T-helper 22 cell (primary cell): ENCODE data around the gene CACNA2D3.

Experiments
- DNase-seq: peaks from one replicate; pipeline ENCODE4 v3.0.0-alpha.2; 2020; ENCODE audit warnings: low read depth

The CACNA2D3 gene

DNA sequence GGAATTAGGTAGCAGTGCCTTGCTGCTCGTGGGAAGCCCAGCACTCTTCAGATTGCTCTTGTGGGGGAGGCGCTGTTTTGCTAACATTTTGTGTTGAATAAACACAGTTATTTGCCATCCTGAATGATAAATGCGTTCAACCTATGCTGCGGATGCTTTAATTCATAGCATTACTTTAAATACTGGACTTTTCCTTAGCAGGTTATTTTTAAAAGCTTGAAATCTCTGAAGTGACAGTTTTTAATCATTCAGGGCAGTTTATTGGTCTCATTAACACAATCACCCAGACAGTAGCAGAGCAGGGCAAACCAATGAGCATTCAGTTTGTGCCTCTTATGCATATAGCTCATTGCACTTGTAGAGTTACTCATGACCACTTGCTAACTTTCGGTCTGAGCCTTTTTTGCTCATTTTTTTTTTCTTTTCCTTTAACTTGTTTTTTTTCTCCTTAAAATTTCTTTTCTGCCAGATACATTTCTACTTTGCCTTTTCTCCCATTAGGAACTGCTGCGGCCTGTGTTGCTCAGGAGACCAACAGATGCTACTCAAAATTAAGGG is 5.2 kb downstream of the CACNA2D3 start:
- DNase-seq: no peak

DNA sequence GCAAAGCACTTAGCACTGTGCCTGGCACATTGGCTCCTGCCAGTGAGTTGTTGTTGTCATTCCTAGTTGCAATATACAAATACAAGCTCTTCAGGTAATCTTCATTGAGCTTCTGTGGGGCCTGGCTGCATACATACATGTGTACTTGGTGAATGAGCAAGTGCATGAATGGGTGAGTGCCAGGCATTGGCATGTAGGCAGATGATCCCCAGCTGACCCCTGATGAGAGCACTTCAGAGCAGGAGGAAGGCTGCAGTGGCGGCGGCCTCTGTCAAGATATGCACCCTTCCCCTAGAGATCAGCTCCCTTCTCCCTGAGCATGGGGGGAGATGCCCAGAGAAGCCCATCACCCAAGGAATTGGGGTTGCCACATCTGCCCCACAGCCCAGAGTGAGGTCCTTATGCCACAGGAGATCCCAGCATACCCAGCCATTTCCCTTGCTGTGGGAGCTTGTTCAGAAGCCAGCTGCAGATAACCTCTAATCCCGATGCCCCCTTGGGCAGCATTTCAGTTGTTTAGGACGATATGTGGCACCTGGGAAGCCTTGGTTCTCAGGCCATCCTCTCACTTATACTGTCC is 8.8 kb downstream of the CACNA2D3 start:
- DNase-seq: no peak

DNA sequence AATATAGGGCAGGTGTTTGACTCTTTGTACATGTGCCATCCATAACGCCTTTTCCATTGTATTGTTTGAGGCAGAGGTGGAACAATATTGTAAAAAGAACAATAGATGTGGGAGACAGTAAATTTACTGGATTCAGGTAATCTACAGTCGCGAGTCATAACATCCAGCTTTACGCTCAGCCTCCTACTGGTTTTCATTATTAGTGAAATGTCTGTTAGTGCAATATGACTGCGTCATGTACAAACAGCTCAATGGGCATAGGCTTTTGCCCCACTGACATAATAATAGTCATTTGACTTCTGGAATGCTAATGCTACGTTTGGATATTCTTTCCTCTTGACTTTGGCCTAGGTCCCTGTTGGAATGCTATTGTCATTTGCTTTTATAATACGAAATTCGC is 9.5 kb downstream of the CACNA2D3 start:
- no peak for DNase-seq

DNA sequence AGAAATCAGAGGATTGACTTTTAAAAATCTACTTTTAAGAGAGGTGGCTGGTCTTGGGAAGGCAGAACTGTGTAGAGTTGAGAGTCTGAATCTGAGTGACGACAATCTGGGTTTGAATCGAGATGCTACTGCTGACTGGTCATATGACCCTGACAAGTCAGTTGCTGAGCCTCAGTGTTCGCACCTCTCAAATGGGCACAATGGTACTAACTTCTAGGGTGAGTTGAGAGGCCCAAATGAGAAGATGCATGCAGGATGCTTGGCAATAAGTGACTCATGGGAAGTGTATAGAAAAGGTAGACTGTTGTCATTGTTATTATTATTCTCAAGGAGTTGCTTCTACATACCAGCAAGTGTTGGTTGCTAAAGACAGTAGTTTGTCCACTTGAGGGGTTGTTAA is 10.3 kb downstream of the CACNA2D3 start:
- DNase-seq: no peak

DNA sequence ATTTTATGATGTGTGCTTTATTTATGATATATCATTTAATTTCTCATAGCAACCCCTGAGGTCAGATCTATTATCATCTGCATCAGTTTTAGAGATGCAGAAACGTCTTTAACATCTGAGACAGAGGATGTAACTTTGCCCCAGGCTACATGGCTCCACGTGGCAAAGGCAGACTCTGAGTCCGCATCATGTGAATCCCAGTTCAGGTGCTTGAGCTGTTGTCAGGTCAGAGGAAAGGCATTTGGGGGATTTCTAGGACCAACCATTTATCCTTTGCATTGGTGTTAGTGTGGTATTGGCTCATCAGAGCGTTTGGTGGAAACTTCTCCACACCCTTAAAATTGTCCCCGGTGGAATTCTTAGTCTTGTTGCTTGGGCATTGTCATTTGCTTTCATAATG is 10.8 kb downstream of the CACNA2D3 start:
- no peak for DNase-seq

DNA sequence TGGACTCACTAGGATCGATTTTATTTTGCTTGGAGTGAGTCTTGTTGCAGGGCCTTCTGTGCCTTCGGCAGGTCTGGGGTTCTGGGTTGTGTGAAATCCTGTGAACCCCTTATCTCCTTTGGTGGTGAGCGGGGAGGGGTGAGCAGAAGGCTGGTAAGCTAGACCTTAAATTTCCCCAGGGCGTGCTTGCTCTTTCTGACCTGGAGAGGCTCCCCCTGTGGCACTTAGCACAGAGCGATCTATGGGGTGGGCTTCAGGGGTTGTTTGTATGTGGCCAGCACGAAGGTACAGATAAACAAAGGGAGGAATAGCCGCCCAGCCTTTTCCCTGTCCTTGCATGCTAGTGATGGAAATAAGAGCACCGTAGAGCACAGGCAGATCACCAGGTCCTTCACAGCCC is 11.8 kb downstream of the CACNA2D3 start:
- DNase-seq: no peak

DNA sequence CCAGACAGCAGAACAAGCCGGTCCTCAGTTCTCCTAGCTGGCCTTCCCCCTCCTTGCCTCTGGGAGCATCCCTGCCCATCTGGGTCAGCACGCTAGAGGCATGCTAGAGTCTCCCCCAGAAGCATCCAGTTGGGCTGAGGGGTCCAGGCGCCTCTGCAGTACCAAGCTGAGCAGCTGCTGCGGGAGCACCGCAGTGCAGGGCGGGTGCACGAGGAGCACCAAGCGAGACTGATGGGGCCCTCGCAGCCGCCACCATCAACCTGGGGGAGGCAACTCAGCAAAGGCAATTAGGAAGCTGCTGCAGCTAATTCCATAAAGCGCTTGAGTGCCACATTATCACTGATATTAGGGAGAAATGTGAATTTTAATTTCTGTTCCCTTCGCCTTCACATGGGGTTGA is 12.4 kb downstream of the CACNA2D3 start:
- no peak for DNase-seq

DNA sequence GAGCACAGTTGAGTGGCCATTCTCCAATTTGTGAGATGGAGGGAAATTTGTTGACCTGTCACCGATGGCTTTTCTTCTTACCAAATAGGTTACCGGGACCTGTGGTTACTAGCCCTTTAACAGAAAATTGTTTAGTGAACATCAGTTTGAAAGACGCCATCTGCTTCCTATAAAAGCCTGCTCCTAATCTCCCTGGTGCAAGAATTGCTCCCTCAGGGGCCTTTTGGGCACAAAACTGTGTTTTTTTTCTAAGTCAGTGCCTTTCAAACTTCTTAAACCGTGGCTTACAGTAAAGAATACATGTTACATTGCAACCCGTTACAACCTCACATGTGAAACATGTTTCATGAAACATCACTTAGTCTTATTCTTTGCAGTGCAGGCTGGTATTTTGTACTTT is 15.0 kb downstream of the CACNA2D3 start:
- DNase-seq: no peak

DNA sequence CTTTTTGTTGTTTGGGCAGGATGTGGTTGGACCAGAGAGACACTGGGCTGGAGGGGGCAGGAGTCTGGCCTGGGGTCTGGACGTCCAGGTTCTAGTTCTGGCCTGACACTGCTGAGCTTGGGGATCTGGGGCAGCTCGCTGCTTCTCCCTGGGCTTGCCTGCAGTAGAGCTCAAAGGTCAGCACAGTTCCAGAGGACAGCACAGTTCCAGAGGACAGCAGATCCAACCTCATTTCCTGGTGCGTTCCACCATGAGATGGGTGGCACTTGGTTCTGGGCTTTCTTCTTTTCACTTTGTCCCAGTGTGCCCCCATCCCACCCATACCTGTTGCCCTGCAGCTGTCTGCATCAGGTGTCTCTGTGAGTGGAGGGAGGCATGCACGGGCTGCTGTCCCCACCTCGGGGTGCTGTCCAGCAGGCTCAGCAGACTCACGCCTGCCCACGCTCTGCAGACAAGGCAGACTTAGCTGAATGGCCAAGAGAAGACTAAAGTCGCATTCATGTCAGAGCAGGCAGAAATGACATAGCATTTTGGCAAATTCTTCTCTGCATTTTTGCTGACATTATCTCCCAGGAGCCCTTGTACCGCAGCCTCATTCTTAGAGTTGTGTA is 16.7 kb downstream of the CACNA2D3 start:
- DNase-seq: no peak

DNA sequence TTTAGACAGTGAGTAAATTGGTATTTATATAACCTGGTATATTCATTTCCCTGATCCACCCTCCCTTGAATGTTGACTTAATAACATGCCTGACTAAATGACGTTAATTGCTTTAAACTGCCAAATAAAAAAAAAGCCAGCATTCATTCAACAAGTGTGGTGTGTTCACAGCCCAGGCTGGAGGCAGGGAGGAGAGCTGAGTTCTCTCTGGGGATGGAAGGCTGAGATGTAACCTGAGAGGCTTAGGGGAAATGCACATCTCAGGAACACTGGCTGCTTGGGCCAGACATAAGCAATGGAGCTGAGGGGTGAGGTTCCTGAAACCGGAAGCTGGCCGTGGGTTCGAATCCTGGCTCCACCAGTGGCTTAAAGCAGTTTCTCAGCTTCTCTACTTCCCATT is 17.3 kb downstream of the CACNA2D3 start:
- DNase-seq: no peak

DNA sequence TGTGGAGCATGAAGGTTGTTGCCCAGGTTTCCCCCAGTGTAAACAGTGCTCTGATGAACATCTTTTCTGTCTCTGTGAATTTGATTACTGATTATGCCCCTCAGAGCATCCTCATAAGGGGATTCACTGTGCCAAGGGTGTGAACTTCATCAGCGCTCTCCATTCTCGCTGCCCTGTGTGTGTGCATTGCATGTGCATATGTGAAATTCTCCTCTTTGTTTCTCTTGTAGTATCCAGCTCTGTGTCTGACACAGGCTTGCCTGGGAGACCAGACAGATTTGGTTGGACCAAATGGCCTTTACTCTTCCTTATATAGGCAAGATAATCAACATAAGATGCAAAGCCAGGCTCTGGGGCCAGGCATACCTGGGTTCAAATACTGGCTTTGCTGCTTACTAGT is 21.9 kb downstream of the CACNA2D3 start:
- no peak for DNase-seq

DNA sequence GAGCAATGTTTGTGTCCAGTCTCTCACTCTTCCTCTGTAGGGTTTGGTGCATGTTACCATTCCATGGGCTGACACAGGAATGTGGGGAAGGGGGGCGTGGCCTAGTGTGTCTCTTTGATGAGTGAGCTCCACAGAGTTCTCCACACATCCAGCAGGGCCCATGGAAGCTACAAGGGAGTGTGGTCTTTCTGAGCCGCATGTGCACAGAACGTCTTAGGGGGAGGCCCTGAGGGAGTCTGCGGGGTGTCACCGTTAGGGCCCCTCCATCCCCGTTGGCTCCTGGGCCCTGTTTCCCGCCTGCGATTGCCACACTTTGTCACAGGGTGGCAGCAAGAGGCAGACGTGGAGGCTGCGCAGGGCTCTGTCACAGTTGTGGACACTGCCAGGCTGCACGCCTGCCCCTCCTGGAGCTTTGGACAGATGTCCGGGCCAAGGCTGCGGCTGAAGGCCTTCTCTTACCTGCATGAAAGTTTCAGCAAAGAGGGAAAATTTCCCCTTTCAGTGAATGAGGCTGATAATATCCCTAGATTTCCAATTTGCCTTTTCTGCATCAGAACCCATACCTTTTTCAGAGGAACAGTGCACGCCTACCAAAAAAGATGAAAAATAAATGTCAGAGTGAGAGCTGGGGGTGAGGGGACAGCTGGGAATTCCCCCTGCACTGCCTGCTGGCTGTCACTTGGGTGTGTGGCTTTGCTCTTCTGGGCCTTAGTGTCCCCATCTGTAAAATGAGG is 24.3 kb downstream of the CACNA2D3 start:
- no peak for DNase-seq

DNA sequence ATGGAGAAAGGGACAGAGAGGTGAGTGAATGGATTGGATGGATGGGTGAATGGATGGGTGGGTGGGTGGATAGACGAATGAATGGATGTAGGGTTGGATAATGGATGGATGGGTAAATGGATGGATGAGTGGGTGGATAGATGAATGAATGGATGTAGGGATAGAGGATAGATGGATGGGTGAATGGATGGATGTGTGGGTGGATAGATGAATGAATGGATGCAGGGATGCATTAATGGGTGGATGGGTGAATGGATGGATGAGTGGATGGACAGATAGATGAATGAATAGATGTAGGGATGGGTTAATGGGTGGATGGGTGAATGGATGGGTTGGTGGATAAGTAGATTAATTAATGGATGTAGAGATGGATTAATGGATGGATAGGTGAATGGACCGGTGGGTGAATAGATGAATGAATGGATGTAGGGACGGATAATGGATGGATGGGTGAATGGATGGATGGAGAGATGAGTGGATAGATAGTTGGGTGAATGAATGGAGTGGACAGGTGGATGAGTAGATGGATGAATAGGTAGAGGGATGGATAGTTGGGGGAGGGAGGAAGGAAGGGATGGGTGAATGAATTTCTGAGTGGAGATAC is 28.6 kb downstream of the CACNA2D3 start:
- no peak for DNase-seq

DNA sequence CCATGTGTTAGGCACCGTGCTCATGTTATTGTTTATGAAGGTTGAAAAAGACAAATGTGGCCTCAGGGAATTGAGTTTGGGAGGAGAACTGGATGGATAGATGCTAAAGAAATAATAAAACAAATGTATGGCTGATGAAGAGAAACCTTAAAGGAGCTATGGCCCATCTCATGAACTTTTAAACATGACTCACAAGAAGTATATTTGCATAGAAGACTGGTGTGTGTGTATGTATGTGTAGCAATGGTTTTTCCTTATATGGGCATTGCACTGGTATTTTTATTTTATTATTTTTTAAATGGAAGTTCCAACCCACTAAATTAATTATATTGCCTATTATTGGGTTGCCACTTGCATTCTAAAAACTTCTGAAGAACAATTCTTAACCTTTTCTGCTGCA is 31.1 kb downstream of the CACNA2D3 start:
- DNase-seq: no peak

DNA sequence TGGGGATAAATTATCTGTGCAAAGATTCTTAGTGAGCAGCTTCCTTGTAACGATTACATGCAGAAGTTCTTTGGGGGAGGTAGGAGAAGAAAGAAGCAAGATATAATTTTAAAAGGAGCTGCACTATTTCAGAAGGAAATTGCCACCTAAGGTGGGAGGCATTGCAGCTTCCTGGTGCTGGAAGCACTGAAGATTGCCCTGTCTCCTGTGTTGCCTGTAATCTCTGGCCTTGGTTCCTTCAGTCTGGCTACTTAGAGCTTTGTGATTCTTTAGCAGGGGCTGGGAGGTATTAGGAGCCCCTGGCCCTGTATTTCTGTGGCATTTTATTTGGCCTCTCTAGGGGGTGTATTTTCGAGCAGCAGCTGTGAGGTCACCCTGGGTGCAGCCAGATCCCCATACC is 35.5 kb downstream of the CACNA2D3 start:
- no peak for DNase-seq

DNA sequence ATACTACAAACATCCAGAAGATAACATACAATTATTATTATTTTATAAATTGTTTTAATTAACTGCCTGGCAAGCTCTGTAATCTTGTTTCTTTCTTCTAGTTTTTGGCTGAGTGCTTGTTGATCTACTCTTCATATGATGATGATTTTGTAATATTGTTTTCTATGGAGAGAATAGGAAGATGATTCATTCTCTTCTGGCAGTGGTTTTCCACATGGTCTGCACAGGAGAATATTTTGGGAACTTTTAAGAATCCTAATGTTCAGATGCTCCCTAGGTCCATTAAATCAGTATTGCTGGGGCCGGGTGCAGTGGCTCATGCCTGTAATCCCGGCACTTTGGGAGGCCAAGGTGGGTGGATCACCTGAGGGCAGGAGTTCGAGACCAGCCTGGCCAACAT is 37.6 kb downstream of the CACNA2D3 start:
- no peak for DNase-seq

DNA sequence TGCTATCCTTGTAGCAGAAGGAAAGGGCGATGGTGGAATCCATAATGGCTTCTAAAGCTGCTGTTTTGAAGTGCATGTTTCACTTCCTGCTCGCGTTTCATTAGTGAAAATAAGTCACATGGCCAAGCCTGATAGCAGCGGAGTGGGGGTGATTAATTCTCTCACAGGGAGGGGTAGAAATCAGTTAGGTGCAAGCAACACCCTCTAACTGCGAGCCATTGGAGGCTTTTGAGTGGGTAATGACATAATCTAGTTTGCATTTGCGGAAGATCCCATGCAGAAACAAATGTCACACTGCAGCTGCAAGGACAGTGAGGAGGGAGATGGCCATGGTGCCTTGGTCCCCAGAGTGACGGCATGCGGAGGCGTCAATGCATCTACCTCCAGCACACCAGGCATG is 41.1 kb downstream of the CACNA2D3 start:
- DNase-seq: no peak

DNA sequence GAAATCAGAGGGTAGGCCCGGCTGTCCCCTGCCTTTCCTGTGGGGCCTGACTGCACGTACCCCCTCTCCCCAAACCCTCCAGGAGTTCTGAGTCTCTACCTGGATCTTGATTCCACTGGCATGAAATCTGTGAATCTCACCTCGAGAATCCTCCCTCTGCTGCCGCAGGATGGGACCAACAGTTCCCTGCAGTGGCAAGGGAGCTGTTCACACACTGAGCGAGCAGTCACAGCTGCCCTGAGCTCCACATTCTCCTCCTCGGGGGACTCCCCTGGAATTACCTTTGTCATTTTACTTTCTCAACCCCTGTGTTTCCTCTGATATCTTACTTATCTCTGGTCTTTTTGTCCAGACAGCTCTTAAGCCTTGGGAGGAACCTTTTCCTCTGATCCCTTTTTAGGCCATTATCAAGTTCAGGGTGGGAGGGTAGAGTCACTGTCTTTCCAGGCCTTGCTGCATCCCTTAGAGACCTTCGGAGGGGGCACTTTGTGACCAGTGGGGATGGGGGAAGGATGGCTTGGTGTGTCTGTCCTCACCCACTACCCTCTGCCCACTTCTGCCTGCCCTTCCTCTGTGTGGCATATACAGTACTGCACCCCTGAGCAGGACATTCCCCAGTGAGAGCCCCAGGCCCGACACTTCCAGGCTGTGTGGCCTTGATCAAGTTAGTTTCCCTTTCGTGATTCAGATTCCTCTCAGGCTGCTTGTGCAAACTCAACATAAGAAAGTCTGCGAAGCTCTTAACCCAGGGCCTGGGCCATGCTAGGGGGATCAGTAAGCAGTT is 42.0 kb downstream of the CACNA2D3 start:
- DNase-seq: no peak

DNA sequence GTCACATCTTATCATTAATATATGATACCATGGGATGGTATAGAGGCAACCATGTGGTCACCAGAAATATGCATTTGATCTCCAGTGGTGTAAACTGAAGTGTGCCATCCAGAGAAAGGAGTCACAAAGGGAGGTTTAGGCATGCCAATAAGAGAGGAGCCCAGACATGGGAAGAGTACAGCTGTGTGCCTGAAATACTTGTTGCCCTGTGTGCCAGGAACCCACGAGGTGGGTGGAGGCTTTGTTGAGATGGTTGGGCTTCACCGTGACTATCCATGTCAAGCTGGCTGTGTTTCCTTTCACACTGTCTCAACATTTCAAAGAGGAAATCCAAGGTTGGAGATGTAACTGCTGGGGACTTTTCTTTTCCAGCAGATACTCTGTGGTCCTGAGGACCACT is 43.5 kb downstream of the CACNA2D3 start:
- no peak for DNase-seq

DNA sequence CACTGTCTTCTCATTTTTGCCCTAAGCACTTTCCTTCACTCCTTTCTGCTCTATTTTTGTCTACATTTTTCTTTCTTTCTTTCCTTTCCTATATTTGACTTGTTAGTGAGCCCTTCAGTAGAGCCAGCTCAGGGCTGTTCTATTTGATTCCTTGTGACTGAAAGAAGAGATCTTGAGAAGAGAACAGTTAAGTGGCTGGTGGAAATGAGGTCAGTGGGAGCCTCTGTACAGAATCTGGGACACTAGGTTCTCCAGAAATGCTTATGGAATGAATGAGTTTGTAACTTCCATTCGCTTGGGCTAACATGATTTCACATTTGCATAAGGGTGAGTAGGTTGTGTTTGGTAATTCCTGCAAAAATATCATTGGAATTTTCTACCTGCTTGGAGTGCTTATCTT is 45.6 kb downstream of the CACNA2D3 start:
- DNase-seq: no peak

DNA sequence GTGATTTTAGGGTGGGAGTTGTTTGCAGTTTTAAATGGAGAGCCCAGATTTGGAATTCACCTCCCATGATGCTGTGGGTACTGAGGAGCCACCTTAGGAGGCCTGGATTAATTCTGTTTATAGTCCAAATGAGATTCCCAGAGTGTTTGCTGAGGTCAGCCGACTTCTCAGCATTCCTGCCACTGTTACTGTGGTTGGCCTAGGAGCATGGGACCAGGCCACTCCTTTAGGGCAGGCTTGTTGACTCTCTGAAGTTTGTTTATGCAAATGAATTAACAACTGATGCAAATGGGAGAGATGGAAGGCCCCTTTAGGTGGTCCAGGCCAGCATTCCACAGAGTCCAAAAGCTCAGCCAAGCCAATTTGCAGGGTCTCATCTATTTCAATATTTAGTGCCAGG is 46.1 kb downstream of the CACNA2D3 start:
- DNase-seq: no peak

DNA sequence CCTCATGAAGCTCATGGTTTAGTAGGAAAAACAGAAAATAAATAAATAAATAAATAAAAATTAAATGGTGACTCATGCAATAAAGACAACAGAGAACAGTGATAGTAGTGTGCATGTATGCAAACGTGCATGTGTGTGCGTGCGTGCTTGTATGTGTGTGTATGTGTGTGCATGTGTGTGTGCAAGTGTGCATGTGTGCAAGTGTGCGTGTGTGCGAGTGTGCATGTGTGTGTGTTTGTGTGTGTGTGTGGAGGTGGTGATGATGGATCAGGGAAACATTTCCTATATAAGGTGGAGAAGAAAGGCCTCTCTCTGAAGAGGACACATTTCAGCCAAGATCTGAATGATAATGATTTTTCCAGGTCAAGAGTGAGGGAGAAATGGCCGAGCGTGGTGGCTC is 47.2 kb downstream of the CACNA2D3 start:
- no peak for DNase-seq
